ENCODE data around the gene RBMS2.
"Not testable (repeated sequence)": the region's sequence is repeated elsewhere in the genome, so short reads cannot be mapped to it uniquely, and the experiment has no call there.

The RBMS2 gene

GRCh38 chr12:56577248-56577647 lies 55.6 kb downstream of the RBMS2 start:
- DNase-seq (ENCODE audit: low spot score in 2 of 2); H3K4me1 ChIP-seq; H3K9me3 ChIP-seq; H3K27me3 ChIP-seq (ENCODE audit: low read depth); H3K36me3 ChIP-seq (replicated peaks); H3K4me3 ChIP-seq: not testable (repeated sequence)
- in situ Hi-C loops (cut with MboI; ENCODE audit: low sequenced_read_pairs) = loop anchor here (10.0 kb wide), 1 partner anchor 62 kb away; no protein-coding TSS in a partner anchor

- in situ Hi-C loops (cut with MboI; ENCODE audit: low sequenced_read_pairs) = loop anchor here (10.0 kb wide), 1 partner anchor 64 kb away; no protein-coding TSS in a partner anchor
Observed at GRCh38 chr12:56578983-56579546, 57.4 kb downstream of the RBMS2 start.

GRCh38 chr12:56581418-56582145 lies 60.0 kb downstream of the RBMS2 start:
- no peak for DNase-seq (ENCODE audit: low spot score in 2 of 2)
- Histone ChIP-seq H3K27me3 (ENCODE audit: low read depth) (no peaks in the 10 kb centered on the region), H3K4me1 (no peaks in the 10 kb centered on the region), H3K36me3 (replicated peaks) (0 out of 2 replicates have a peak, but pooled peaks cover 4% of the 10 kb centered on the region), H3K4me3 (no peak overlapping the region), H3K9me3 (no peaks in the 10 kb centered on the region)
- in situ Hi-C loops (cut with MboI; ENCODE audit: low sequenced_read_pairs) = no loop called here

More at GRCh38 chr12:56578983-56579546, 57.4 kb downstream of the RBMS2 start:
- no peak overlapping the region for H3K4me3 ChIP-seq
- DNase-seq (ENCODE audit: low spot score in 2 of 2) = no peak
- H3K27me3 ChIP-seq (ENCODE audit: low read depth) = no peaks in the 10 kb centered on the region
- no peaks in the 10 kb centered on the region for H3K4me1 ChIP-seq
- H3K9me3 ChIP-seq = no peaks in the 10 kb centered on the region
- 0 out of 2 replicates have a peak, but pooled peaks cover 4% of the 10 kb centered on the region for H3K36me3 ChIP-seq (replicated peaks)

- H3K27me3 ChIP-seq (ENCODE audit: low read depth) = no peaks in the 10 kb centered on the region
- no peaks in the 10 kb centered on the region for H3K9me3 ChIP-seq
- no peaks in the 10 kb centered on the region for H3K4me1 ChIP-seq
- DNase-seq (ENCODE audit: low spot score in 2 of 2) = no peak
- H3K36me3 ChIP-seq (replicated peaks) = peaks cover 12% of the 10 kb centered on the region
- H3K4me3 ChIP-seq = no peak overlapping the region
- in situ Hi-C loops (cut with MboI; ENCODE audit: low sequenced_read_pairs) = no loop called here
Observed at GRCh38 chr12:56585098-56585497, 63.5 kb downstream of the RBMS2 start.

GRCh38 chr12:56589783-56590182 lies 68.2 kb downstream of the RBMS2 start:
- Histone ChIP-seq H3K4me3 (no peak overlapping the region), H3K9me3 (no peaks in the 10 kb centered on the region), H3K4me1 (no peaks in the 10 kb centered on the region), H3K36me3 (replicated peaks) (peaks cover 10% of the 10 kb centered on the region), H3K27me3 (ENCODE audit: low read depth) (no peaks in the 10 kb centered on the region)
- in situ Hi-C loops (cut with MboI; ENCODE audit: low sequenced_read_pairs) = loop anchor here (5.0 kb wide), 1 partner anchor 82 kb away; no protein-coding TSS in a partner anchor
- DNase-seq (ENCODE audit: low spot score in 2 of 2) = no peak

GRCh38 chr12:56590237-56590830 lies 68.7 kb downstream of the RBMS2 start:
- H3K36me3 ChIP-seq (replicated peaks) = peaks cover 10% of the 10 kb centered on the region
- in situ Hi-C loops (cut with MboI; ENCODE audit: low sequenced_read_pairs) = loop anchor here (5.0 kb wide), 1 partner anchor 83 kb away; no protein-coding TSS in a partner anchor
- H3K4me1 ChIP-seq = no peaks in the 10 kb centered on the region
- no peak overlapping the region for H3K4me3 ChIP-seq
- H3K9me3 ChIP-seq = no peaks in the 10 kb centered on the region
- no peaks in the 10 kb centered on the region for H3K27me3 ChIP-seq (ENCODE audit: low read depth)
- peak; percentile 25 to 47 for DNase-seq (ENCODE audit: low spot score in 2 of 2)

- Histone ChIP-seq H3K27me3 (ENCODE audit: low read depth) (no peaks in the 10 kb centered on the region), H3K4me1 (no peaks in the 10 kb centered on the region), H3K36me3 (replicated peaks) (peaks cover 17% of the 10 kb centered on the region), H3K9me3 (no peaks in the 10 kb centered on the region), H3K4me3 (no peak overlapping the region)
- in situ Hi-C loops (cut with MboI; ENCODE audit: low sequenced_read_pairs) = loop anchor here (5.0 kb wide), 1 partner anchor 84 kb away; no protein-coding TSS in a partner anchor
- no peak for DNase-seq (ENCODE audit: low spot score in 2 of 2)
Observed at GRCh38 chr12:56591126-56591525, 69.5 kb downstream of the RBMS2 start.

- no peak overlapping the region for H3K4me3 ChIP-seq
- H3K9me3 ChIP-seq = no peaks in the 10 kb centered on the region
- DNase-seq (ENCODE audit: low spot score in 2 of 2) = no peak
- H3K4me1 ChIP-seq = no peaks in the 10 kb centered on the region
- no peaks in the 10 kb centered on the region for H3K27me3 ChIP-seq (ENCODE audit: low read depth)
- in situ Hi-C loops (cut with MboI; ENCODE audit: low sequenced_read_pairs) = loop anchor here (5.0 kb wide), 1 partner anchor 85 kb away; no protein-coding TSS in a partner anchor
- H3K36me3 ChIP-seq (replicated peaks) = peaks cover 18% of the 10 kb centered on the region
Observed at GRCh38 chr12:56591961-56592360, 70.3 kb downstream of the RBMS2 start.

- Histone ChIP-seq H3K4me1 (no peaks in the 10 kb centered on the region), H3K36me3 (replicated peaks) (peaks cover 31% of the 10 kb centered on the region), H3K4me3 (no peak overlapping the region), H3K27me3 (ENCODE audit: low read depth) (no peaks in the 10 kb centered on the region), H3K9me3 (no peaks in the 10 kb centered on the region)
- peak; percentile 62 to 78 for DNase-seq (ENCODE audit: low spot score in 2 of 2)
- in situ Hi-C loops (cut with MboI; ENCODE audit: low sequenced_read_pairs) = loop anchor here (5.0 kb wide), 1 partner anchor 87 kb away; no protein-coding TSS in a partner anchor
Observed at GRCh38 chr12:56593909-56594621, 72.4 kb downstream of the RBMS2 start.

- no peak for DNase-seq (ENCODE audit: low spot score in 2 of 2)
- H3K4me3 ChIP-seq = no peak overlapping the region
- H3K36me3 ChIP-seq (replicated peaks) = peaks cover 59% of the 10 kb centered on the region
- H3K27me3 ChIP-seq (ENCODE audit: low read depth) = no peaks in the 10 kb centered on the region
- no peaks in the 10 kb centered on the region for H3K9me3 ChIP-seq
- no peaks in the 10 kb centered on the region for H3K4me1 ChIP-seq
- in situ Hi-C loops (cut with MboI; ENCODE audit: low sequenced_read_pairs) = no loop called here
Observed at GRCh38 chr12:56596815-56597214, 75.2 kb downstream of the RBMS2 start.

- Histone ChIP-seq H3K36me3 (replicated peaks) (peaks cover 78% of the 10 kb centered on the region), H3K27me3 (ENCODE audit: low read depth) (no peaks in the 10 kb centered on the region), H3K4me1 (no peaks in the 10 kb centered on the region), H3K4me3 (no peak overlapping the region), H3K9me3 (no peaks in the 10 kb centered on the region)
- in situ Hi-C loops (cut with MboI; ENCODE audit: low sequenced_read_pairs) = no loop called here
- DNase-seq (ENCODE audit: low spot score in 2 of 2) = no peak
Observed at GRCh38 chr12:56599041-56599440, 77.4 kb downstream of the RBMS2 start.

GRCh38 chr12:56599797-56600196 lies 78.2 kb downstream of the RBMS2 start:
- H3K4me1 ChIP-seq = no peaks in the 10 kb centered on the region
- in situ Hi-C loops (cut with MboI; ENCODE audit: low sequenced_read_pairs) = loop anchor here (25.0 kb wide), 1 partner anchor 312 kb away; no protein-coding TSS in a partner anchor
- no peak for DNase-seq (ENCODE audit: low spot score in 2 of 2)
- no peak overlapping the region for H3K4me3 ChIP-seq
- peaks cover 86% of the 10 kb centered on the region for H3K36me3 ChIP-seq (replicated peaks)
- no peaks in the 10 kb centered on the region for H3K9me3 ChIP-seq
- H3K27me3 ChIP-seq (ENCODE audit: low read depth) = no peaks in the 10 kb centered on the region

- peaks cover 88% of the 10 kb centered on the region for H3K36me3 ChIP-seq (replicated peaks)
- in situ Hi-C loops (cut with MboI; ENCODE audit: low sequenced_read_pairs) = loop anchor here (25.0 kb wide), 1 partner anchor 313 kb away; no protein-coding TSS in a partner anchor
- no peak for DNase-seq (ENCODE audit: low spot score in 2 of 2)
- H3K4me1 ChIP-seq = no peaks in the 10 kb centered on the region
- H3K9me3 ChIP-seq = no peaks in the 10 kb centered on the region
- no peaks in the 10 kb centered on the region for H3K27me3 ChIP-seq (ENCODE audit: low read depth)
- H3K4me3 ChIP-seq = no peak overlapping the region
Observed at GRCh38 chr12:56600753-56601152, 79.1 kb downstream of the RBMS2 start.
